ENCODE measurements around the gene LETM1.
"Not testable (repeated sequence)": the region's sequence is repeated elsewhere in the genome, so short reads cannot be mapped to it uniquely, and the experiment has no call there.

The LETM1 gene

GRCh38 chr4:1855333-1856070 lies 454 bp downstream of the LETM1 start:
- Histone ChIP-seq H3K9me3 (ENCODE audit: low read length) (no peaks in the 10 kb centered on the region), H3K4me1 (ENCODE audit: insufficient read depth, low read length) (peaks cover 37% of the 10 kb centered on the region), H3K27me3 (ENCODE audit: insufficient read depth, low read length) (no peaks in the 10 kb centered on the region)

GRCh38 chr4:1854752-1855151 lies 1.2 kb downstream of the LETM1 start:
- Histone ChIP-seq H2AFZ (ENCODE audit: low read depth, low read length) (no peak overlapping the region), H3K36me3 (ENCODE audit: insufficient read depth, low read length) (peaks cover 11% of the 10 kb centered on the region), H3K4me3 (ENCODE audit: low read length) (peak overlapping the region; percentile 76), H3K4me1 (ENCODE audit: insufficient read depth, low read length) (peaks cover 37% of the 10 kb centered on the region), H3K27me3 (ENCODE audit: insufficient read depth, low read length) (no peaks in the 10 kb centered on the region), H3K9me3 (ENCODE audit: low read length) (no peaks in the 10 kb centered on the region)

More at GRCh38 chr4:1855333-1856070, 454 bp downstream of the LETM1 start:
- Histone ChIP-seq H3K36me3 (ENCODE audit: insufficient read depth, low read length) (peaks cover 11% of the 10 kb centered on the region), H3K4me3 (ENCODE audit: low read length) (peak overlapping the region; percentile 76), H2AFZ (ENCODE audit: low read depth, low read length) (peak overlapping the region; percentile 49)

- Histone ChIP-seq H2AFZ (ENCODE audit: low read depth, low read length) (no peak overlapping the region), H3K36me3 (ENCODE audit: insufficient read depth, low read length) (peaks cover 14% of the 10 kb centered on the region), H3K27me3 (ENCODE audit: insufficient read depth, low read length) (no peaks in the 10 kb centered on the region), H3K9me3 (ENCODE audit: low read length) (no peaks in the 10 kb centered on the region), H3K4me3 (ENCODE audit: low read length) (no peak overlapping the region), H3K4me1 (ENCODE audit: insufficient read depth, low read length) (peaks cover 31% of the 10 kb centered on the region)
Observed at GRCh38 chr4:1852904-1853623, 2.9 kb downstream of the LETM1 start.

GRCh38 chr4:1851575-1852410 lies 4.2 kb downstream of the LETM1 start:
- H3K9me3 ChIP-seq (ENCODE audit: low read length) = no peaks in the 10 kb centered on the region
- H3K36me3 ChIP-seq (ENCODE audit: insufficient read depth, low read length) = peaks cover 20% of the 10 kb centered on the region
- H3K4me1 ChIP-seq (ENCODE audit: insufficient read depth, low read length) = peaks cover 19% of the 10 kb centered on the region
- H3K4me3 ChIP-seq (ENCODE audit: low read length) = no peak overlapping the region
- H2AFZ ChIP-seq (ENCODE audit: low read depth, low read length) = no peak overlapping the region
- H3K27me3 ChIP-seq (ENCODE audit: insufficient read depth, low read length) = no peaks in the 10 kb centered on the region

- Histone ChIP-seq H3K27me3 (ENCODE audit: insufficient read depth, low read length) (no peaks in the 10 kb centered on the region), H3K4me1 (ENCODE audit: insufficient read depth, low read length) (peaks cover 17% of the 10 kb centered on the region), H2AFZ (ENCODE audit: low read depth, low read length) (no peak overlapping the region), H3K4me3 (ENCODE audit: low read length) (no peak overlapping the region), H3K36me3 (ENCODE audit: insufficient read depth, low read length) (peaks cover 25% of the 10 kb centered on the region), H3K9me3 (ENCODE audit: low read length) (no peaks in the 10 kb centered on the region)
Observed at GRCh38 chr4:1851160-1851559, 4.8 kb downstream of the LETM1 start.

GRCh38 chr4:1850276-1850675 lies 5.7 kb downstream of the LETM1 start:
- no peak overlapping the region for H2AFZ ChIP-seq (ENCODE audit: low read depth, low read length)
- H3K36me3 ChIP-seq (ENCODE audit: insufficient read depth, low read length) = peaks cover 27% of the 10 kb centered on the region
- H3K4me1 ChIP-seq (ENCODE audit: insufficient read depth, low read length) = peaks cover 16% of the 10 kb centered on the region
- no peak overlapping the region for H3K4me3 ChIP-seq (ENCODE audit: low read length)
- no peaks in the 10 kb centered on the region for H3K27me3 ChIP-seq (ENCODE audit: insufficient read depth, low read length)
- H3K9me3 ChIP-seq (ENCODE audit: low read length) = no peaks in the 10 kb centered on the region

GRCh38 chr4:1846580-1846979 lies 9.4 kb downstream of the LETM1 start:
- Histone ChIP-seq H3K36me3 (ENCODE audit: insufficient read depth, low read length) (peaks cover 27% of the 10 kb centered on the region), H3K4me3 (ENCODE audit: low read length) (no peak overlapping the region), H3K9me3 (ENCODE audit: low read length) (no peaks in the 10 kb centered on the region), H3K4me1 (ENCODE audit: insufficient read depth, low read length) (peaks cover 3% of the 10 kb centered on the region), H3K27me3 (ENCODE audit: insufficient read depth, low read length) (no peaks in the 10 kb centered on the region), H2AFZ (ENCODE audit: low read depth, low read length) (no peak overlapping the region)

GRCh38 chr4:1844618-1845017 lies 11.3 kb downstream of the LETM1 start:
- H3K4me3 ChIP-seq (ENCODE audit: low read length); H3K9me3 ChIP-seq (ENCODE audit: low read length); H3K27me3 ChIP-seq (ENCODE audit: insufficient read depth, low read length); H3K4me1 ChIP-seq (ENCODE audit: insufficient read depth, low read length); H2AFZ ChIP-seq (ENCODE audit: low read depth, low read length): not testable (repeated sequence)
- H3K36me3 ChIP-seq (ENCODE audit: insufficient read depth, low read length) = peaks cover 42% of the 10 kb centered on the region

GRCh38 chr4:1843852-1844251 lies 12.1 kb downstream of the LETM1 start:
- Histone ChIP-seq H3K36me3 (ENCODE audit: insufficient read depth, low read length) (peaks cover 49% of the 10 kb centered on the region), H3K27me3 (ENCODE audit: insufficient read depth, low read length) (no peaks in the 10 kb centered on the region), H3K9me3 (ENCODE audit: low read length) (peaks cover 2% of the 10 kb centered on the region), H3K4me3 (ENCODE audit: low read length) (no peak overlapping the region), H3K4me1 (ENCODE audit: insufficient read depth, low read length) (peaks cover under 1% of the 10 kb centered on the region), H2AFZ (ENCODE audit: low read depth, low read length) (no peak overlapping the region)

- Histone ChIP-seq H3K36me3 (ENCODE audit: insufficient read depth, low read length) (peaks cover 48% of the 10 kb centered on the region), H2AFZ (ENCODE audit: low read depth, low read length) (no peak overlapping the region), H3K4me3 (ENCODE audit: low read length) (no peak overlapping the region), H3K4me1 (ENCODE audit: insufficient read depth, low read length) (no peaks in the 10 kb centered on the region), H3K9me3 (ENCODE audit: low read length) (peaks cover 2% of the 10 kb centered on the region), H3K27me3 (ENCODE audit: insufficient read depth, low read length) (no peaks in the 10 kb centered on the region)
Observed at GRCh38 chr4:1842993-1843448, 12.9 kb downstream of the LETM1 start.

- Histone ChIP-seq H2AFZ (ENCODE audit: low read depth, low read length) (no peak overlapping the region), H3K4me1 (ENCODE audit: insufficient read depth, low read length) (no peaks in the 10 kb centered on the region), H3K4me3 (ENCODE audit: low read length) (no peak overlapping the region), H3K9me3 (ENCODE audit: low read length) (peaks cover 2% of the 10 kb centered on the region), H3K36me3 (ENCODE audit: insufficient read depth, low read length) (peaks cover 48% of the 10 kb centered on the region), H3K27me3 (ENCODE audit: insufficient read depth, low read length) (no peaks in the 10 kb centered on the region)
Observed at GRCh38 chr4:1842339-1842895, 13.5 kb downstream of the LETM1 start.

- Histone ChIP-seq H3K9me3 (ENCODE audit: low read length) (peaks cover 2% of the 10 kb centered on the region), H3K4me3 (ENCODE audit: low read length) (no peak overlapping the region), H2AFZ (ENCODE audit: low read depth, low read length) (no peak overlapping the region), H3K27me3 (ENCODE audit: insufficient read depth, low read length) (no peaks in the 10 kb centered on the region), H3K36me3 (ENCODE audit: insufficient read depth, low read length) (peaks cover 45% of the 10 kb centered on the region), H3K4me1 (ENCODE audit: insufficient read depth, low read length) (no peaks in the 10 kb centered on the region)
Observed at GRCh38 chr4:1841887-1842210, 14.1 kb downstream of the LETM1 start.
